Measurements from ENCODE around the gene WWTR1. TPM values are rescaled to one million over a fixed set of nuclear protein-coding genes. Genes with fewer than 3 reads are reported as not detected.
A peak's percentile ranks its signal among the peaks of the same experiment; 100 is the strongest.

Gene WWTR1
- polyA plus RNA-seq, 10 donors: 62.6 to 110 (median 72.5) TPM

- DNase-seq: no peak
These were observed 31.2 kb downstream of the WWTR1 start for GRCh38 chr3:149626671-149627070.

DNA sequence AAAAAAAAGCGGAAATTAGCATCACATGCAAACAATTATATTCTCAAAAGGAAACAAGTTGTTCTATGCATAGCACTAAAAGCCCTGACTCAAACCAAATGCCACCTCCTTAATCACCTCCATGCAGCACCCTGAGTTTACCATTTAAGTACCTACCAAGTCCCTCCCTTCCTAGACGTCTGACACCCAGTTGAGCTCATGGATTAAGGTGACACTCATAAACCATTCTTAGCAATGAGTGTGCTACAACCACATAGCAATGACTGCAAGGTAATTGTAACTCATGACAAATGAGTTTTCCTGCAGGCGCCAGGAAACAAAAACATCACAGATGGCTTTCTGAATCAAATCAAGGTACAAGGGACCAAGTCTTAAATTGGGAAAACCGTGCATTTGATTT lies 32.0 kb downstream of the WWTR1 start:
- DNase-seq: no peak

DNA sequence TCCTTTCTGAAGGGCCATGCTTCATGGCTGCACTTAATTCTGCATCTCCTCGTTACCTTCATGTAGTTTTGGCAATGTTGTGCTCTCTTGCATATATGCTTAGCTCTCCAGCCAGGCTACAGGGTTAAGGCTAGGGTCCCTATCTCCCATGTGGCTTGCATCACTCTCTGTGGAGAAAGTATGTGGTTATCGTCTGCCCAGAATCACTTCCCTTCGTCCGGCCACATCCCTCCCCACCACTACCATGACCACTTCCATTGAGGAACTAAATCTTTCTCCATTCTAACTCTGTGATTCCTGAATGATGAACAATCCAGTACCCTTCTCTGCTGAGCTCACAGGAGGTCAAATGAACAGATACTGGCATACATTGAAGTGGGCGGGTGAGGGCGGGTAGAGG lies 34.0 kb downstream of the WWTR1 start:
- no peak for DNase-seq

- DNase-seq: peak in 1 of 3 donors; percentile 67
These were observed 36.4 kb downstream of the WWTR1 start for GRCh38 chr3:149621218-149622005.

GRCh38 chr3:149620291-149621020 lies 37.4 kb downstream of the WWTR1 start:
- DNase-seq: peak in 1 of 3 donors; percentile 82

DNA sequence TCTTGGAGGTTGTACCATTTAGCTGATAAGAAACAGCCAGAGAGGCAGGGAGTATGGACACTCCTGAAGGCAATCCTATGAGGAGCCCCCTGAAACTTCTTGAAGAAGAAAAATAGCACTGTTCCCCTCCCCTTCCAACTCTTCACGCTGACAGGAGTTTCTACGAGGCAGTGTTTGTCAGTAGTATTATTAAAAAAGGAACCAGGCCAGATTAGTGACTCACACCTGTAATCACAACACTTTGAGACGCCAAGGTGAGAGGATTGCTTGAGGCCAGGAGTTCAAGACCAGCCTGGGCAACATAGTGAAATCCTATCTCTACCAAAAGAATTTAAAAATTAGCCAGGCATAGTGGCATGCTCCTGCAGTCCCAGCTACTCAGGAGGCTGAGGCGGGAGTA lies 38.7 kb downstream of the WWTR1 start:
- no peak for DNase-seq

GRCh38 chr3:149618151-149619123 lies 39.4 kb downstream of the WWTR1 start:
- no peak for DNase-seq

- no peak for DNase-seq
These were observed 42.0 kb downstream of the WWTR1 start for GRCh38 chr3:149615731-149616221.

- no peak for DNase-seq
These were observed 43.8 kb downstream of the WWTR1 start for GRCh38 chr3:149613988-149614387.

DNA sequence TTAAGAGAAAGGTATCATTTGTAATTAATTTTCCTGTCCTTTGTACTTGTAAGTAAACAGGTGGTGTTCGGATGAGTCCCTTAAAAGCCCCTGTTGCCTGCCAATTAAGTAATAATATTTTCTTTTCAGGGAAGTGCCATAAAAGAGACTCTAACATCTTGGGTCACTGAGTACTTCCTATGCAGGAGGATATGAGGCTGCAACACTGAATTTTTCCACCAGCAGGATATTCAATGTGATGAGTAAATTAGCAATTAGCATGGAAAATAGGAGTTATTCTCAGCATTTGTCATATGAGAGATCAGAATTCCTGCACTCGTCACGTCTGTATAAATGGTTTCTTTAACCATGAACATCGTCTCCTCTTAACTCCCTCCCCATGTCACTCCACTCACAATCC lies 45.4 kb downstream of the WWTR1 start:
- DNase-seq: no peak

DNA sequence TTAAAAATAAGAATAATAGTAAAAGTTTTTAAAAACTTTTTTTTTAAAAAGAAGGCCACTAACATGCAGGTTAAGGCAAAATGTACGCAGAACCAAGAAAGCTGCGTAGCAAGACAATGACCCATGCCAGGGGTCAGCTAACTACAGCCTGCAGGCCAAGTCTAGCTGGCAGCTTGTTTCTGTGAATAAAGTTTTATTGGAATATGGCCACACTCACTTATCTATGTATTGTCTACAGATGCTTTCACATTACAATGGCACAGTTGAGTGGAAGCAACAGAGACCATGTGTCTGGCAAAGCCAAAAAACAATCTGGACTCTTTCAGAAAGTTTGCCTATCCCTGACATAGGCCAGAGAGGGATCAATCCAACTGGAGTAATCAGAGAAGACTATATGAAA lies 46.7 kb downstream of the WWTR1 start:
- DNase-seq: no peak

DNA sequence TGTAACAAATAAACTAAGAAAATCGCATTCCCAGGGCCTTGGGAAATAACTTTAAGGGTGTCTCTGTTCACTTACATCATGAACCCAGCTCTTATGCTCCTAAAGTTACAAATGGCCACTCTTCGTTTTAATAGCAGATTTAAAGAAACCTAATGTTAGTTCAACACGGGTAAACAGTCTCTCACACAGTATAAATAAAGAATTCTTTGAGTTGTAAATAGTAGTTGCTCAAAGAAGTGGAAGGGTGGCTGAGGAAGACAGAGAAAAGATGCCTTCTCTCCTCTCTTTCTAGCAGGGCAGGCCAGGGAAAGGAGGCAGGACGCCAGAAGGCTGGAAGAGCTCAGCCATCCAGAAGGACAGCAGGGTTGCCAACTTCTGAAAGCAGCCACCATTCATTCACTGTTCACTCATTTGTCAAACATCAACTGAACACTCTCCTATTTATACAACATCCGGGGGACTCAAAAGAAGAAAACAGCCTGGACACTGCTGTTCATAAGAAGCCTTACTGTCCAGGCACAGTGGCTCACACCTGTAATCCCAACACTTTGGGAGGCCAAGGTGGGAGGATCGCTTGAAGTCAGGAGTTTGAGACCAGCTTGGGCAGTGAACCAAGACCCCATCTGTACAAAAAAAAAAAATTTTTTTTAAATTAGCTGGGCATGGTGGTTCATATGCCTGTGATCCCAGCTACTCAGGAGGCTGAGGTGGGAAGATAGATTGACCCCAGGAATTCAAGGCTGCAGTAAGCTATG lies 47.3 kb downstream of the WWTR1 start:
- peak in 1 of 3 donors; percentile 47 for DNase-seq

- peak in 1 of 3 donors; percentile 34 for DNase-seq
These were observed 48.2 kb downstream of the WWTR1 start for GRCh38 chr3:149609595-149609994.

DNA sequence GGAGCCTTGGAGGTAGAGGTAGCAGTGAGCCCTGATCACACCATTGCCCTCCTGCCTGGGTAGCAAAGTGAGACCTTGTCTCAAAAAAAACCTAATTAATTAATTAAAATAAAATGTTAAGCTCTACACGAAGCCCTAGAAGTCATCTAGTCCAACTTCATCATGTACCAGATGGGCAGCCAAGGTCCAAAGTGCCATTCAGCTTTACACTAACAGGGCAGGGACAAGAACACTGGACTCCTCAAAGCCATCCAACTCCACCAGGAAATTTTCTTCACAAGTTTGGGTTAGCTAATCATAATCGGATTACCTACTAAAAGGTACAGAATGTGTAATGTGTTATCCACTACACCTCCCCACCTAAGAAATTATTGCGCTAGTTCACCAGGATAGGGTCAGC lies 48.8 kb downstream of the WWTR1 start:
- DNase-seq: no peak

- no peak for DNase-seq
These were observed 51.9 kb downstream of the WWTR1 start for GRCh38 chr3:149605902-149606301.

DNA sequence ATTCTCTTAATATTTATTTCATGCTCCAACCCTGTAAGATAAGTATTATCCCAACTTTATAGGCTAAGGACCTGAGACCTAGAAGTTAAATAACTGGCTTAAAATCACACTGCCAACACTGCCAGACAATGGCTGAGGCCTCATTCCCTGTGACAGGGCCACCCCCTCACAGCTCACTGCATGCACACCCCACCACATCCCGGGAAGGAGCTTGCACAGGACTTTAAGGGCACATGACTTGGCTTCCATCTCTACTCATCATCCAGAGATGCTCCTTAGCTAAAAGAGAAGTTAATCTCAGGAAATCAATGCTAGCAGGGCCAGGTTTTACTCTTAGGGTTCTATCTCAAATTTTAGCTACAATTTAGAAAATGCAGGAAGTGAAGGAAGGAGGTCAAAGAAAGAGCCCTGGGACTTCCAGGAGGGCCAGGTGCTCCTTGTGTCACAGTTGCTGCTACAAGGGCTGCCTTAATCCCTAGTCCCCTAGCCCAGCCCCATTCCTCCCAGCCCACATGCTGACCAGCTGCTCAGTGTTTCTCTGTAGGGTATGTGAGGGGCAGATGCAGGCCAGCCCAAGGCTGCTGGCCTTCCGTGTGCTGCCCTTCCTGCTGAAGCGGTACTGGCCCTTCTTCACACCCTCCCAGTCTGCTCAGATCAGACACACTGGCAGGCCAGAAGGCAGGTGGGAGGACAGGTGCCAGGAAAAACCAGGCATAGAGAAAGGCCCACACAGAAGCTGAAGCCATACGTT lies 53.5 kb downstream of the WWTR1 start:
- no peak for DNase-seq

GRCh38 chr3:149603126-149604074 lies 54.4 kb downstream of the WWTR1 start:
- DNase-seq: no peak

- no peak for DNase-seq
These were observed 57.2 kb downstream of the WWTR1 start for GRCh38 chr3:149600634-149601033.

GRCh38 chr3:149599236-149599635 lies 58.6 kb downstream of the WWTR1 start:
- DNase-seq: no peak
